Fibroblast of gingiva (primary cell): ENCODE results near the gene ANKRD6.

Experiments
- DNase-seq: peaks from one replicate; pipeline ENCODE4 v3.0.0-alpha.2; 2011; ENCODE audit warnings: low read depth

ANKRD6 gene

GRCh38 chr6:89413006-89413400 lies 19.9 kb upstream of the ANKRD6 start:
- DNase-seq, result no peak

DNA sequence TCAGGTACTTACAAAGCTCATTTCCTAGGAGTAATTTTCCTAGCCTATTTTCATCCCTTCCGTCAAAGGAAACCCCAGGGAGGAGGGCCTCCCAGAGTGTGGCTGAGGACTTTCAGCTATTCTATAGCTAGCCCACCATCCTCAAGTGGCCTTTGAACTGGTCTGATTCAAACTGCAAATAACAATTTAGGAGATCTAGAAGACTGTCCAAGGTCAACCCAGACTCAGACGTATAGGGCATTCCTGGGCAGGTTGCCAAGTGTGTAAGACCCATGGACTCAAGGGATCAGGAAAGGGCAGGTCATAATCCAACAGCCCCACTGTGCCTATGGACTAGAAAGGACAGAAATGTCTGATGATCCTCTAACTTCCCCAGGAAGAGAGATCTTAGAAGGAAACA lies 18.7 kb upstream of the ANKRD6 start:
- no peak for DNase-seq

- DNase-seq, result no peak
Measured at GRCh38 chr6:89415185-89415584, 17.8 kb upstream of the ANKRD6 start.

- no peak for DNase-seq
Measured at GRCh38 chr6:89416796-89417195, 16.2 kb upstream of the ANKRD6 start.

- no peak for DNase-seq
Measured at GRCh38 chr6:89430201-89430962, 2.6 kb upstream of the ANKRD6 start.

DNA sequence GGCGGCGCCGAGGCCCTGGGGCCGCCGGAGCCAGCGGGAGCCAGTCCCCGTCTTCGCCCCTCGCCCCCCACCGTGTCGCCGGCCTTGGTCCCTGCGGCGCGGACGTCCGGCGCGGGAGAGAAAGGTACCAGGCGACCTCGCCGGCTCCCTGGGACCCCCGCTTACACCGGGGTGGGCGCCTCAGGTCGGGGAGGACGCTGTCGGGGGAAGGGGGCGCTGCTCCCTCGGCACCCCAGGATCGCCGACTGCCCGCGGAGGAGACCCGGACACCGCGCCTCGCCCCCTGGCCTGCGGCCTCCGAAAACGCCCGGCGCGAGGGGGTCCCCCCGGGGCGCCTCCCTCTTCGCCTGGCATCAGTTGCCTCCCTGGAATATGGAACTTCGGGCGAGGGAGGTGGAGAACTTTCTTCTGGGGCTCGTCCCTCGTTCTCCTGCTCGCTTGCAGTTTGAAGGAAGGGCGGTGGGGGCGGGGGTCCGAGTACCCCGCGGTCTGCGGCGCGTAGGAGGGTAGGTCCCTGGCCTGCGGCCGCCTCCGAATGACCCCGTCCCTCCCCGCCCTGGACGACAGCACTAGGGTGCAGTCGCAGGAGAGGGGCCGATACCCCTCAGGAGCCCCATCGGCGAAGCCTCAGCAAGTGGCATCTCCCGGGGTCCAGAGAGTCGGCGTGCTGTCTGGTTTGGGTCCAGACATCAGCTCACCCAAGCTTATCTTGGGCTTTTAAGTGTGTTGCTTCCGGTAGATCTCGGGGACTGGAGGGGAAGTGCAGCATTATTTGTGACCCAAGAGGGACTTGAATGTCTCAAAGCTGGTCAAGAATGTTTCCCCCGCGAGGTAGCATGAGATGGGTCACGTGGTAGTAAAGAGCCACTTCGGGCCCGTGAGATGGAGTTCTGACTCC lies 549 bp downstream of the ANKRD6 start:
- DNase-seq, result no peak

GRCh38 chr6:89434150-89434499 lies 1.2 kb downstream of the ANKRD6 start:
- no peak for DNase-seq

DNA sequence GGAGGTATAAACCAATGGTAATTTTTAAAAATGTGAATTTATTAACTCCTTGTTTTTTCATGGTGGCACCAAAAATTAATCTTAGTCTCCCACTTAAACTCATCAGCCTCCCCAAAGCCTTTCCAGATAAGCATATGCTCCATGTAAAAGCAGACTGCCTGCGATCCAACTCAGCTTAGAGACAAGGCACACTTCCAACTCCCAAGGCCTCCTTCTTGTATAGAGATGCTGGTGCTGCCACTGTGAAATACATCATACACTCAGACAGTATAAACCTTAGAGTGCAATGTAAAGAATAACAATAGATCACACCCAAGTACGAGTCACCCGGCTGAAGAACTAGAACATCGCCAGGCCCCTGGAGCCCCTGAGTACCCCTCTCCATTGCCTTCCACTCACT lies 2.0 kb downstream of the ANKRD6 start:
- no peak for DNase-seq

GRCh38 chr6:89436226-89436625 lies 3.3 kb downstream of the ANKRD6 start:
- no peak for DNase-seq

DNA sequence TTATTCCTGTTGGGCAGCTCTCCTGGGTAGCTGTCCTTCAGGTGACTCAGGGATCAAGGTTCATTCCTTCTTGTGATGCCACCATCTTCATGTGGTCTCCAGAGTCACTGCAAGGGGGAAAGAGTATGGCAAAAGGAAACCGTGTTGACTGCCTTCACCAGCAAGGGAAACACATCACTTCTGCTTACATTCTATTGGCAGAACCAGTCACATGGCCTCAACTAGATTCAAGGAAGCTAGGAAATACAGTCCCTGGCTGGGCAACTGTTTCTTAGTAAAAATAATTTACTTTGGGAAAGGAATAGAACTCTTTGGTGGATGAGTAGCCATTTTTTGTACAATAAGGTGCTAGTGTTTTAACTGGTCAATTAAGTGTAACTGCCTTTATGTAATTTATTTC lies 5.3 kb downstream of the ANKRD6 start:
- DNase-seq, result no peak

DNA sequence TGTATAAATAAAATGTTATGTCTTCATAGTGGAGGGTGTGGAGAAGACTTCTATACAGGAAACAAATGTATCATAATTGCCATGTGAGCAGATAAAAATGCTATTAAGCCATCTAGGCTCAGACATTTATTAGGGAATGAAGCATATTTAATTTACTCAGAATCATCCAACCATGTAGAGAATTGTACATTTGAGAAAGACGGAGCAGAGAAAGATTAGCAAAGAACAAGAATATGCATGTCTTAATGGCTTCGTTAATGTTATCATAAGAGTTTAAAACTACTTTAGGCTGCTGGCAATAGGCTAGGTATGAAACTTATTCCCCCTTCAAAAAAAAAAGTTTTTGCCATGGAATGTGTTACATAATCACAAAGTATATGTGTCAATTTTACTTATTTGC lies 6.1 kb downstream of the ANKRD6 start:
- no peak for DNase-seq

GRCh38 chr6:89440200-89440599 lies 7.2 kb downstream of the ANKRD6 start:
- DNase-seq, result no peak

DNA sequence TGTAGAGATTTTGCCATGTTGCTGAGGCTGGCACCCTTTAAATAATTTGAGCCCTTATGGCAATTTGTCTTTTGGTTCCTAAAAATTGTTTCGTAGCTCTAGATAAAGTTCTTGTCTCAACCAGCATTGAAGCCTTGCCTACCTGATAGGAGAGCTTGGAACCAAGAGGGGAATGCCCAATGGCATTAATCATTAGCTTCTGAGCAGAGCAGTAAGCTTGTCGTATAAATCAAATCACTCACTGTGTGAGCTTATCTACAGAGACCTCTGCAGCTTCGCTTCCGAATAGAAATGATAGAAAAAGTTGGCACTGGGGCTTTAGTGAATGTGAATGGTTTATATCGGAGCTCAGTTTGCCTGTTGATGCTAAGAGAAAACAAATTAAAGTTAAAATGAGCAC lies 10.7 kb downstream of the ANKRD6 start:
- DNase-seq, result no peak

DNA sequence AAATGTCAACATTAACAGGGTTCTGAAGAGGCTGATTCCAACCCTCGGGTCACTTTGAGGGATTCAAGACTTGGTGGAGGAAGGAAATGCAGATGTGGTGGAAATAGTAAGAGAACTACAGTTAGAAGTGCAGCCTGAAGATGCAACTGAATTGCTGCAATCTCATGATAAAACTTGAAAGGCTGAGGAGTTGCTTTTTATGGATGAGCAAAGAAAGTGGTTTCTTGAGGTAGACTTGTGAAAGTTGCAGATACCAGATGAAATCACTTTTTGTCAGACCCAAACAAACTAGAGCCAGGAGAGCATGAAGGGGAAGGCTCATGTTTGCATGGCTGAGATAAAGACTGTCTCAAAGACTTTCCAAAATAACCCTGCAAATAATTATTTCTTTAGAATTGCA lies 16.2 kb downstream of the ANKRD6 start:
- DNase-seq, result no peak

- DNase-seq, result no peak
Measured at GRCh38 chr6:89452281-89452680, 19.3 kb downstream of the ANKRD6 start.

GRCh38 chr6:89454300-89454699 lies 21.3 kb downstream of the ANKRD6 start:
- DNase-seq, result no peak

DNA sequence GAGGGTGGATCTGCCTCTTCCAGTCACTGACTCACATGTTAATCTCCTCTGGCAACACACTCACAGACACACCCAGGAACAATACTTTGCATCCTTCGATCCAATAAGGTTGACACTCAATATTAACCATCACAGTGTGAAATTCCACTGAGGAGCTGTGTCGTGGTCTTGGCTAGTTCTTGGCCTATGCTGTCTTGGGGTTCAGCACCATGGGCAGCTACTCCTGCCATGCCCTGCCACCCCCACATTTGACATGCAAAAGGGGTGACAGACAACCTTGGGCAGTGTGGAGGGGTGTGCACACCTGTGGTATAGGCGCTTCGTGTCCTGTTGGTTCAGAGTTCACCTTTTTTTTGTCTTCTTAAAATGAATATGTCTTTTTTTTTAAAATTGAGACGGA lies 25.8 kb downstream of the ANKRD6 start:
- DNase-seq, result no peak

DNA sequence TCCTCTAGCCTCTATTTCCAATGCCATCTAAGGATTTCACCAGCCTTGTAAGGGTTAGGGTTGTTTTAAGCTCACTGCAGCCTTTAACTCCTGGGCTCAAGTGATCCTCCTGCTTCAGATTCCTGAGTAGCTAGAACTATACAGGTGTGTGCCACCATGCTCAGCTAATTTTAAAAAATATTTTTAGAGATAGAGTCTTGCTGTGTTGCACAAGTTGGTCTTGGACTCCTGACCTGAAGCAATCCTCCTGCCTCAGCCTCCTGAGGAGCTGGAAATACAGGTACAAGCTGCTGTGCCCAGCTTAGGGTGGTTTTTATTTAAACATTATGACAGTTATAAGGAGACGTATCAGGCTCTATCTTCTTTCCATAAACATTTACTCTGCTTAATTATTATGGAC lies 26.5 kb downstream of the ANKRD6 start:
- DNase-seq, result no peak

GRCh38 chr6:89460713-89461112 lies 27.8 kb downstream of the ANKRD6 start:
- DNase-seq, result no peak

DNA sequence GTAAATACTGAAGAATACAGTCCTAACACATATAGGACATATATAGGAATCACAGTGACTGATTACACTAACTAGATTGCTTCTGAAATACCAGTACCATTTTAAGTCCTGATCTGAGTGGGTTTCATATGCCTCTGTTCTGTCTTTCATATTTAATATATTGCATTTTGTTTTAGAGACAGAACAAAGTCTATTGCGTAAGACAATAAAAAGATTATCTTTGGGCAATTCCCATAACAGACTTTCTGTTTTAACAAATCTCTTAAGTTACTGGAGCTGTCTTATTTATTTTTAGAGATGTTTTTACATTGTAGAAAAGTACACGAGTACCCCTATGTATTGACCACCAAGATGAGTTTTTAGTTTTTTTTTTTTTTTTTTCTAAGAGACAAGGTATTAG lies 29.6 kb downstream of the ANKRD6 start:
- DNase-seq, result no peak

GRCh38 chr6:89464295-89464694 lies 31.3 kb downstream of the ANKRD6 start:
- no peak for DNase-seq

DNA sequence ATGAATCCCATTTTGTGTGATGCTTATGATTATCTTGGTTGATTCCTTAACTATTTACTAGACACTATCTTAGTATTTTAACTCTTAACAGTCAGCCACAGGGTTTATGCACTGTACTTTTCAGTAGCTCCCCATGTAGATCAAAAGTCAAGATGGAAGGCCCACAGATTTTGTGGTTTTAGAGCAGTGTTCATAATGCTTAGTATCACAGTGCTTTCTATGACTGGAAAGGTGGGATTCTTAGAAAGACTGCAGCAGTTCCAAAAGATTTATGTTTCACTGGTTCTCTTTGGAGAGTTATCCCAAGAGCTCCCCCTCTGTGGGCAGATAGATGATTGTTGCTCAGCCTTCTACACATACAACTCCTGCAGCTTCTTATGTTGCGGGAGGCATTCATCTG lies 34.5 kb downstream of the ANKRD6 start:
- no peak for DNase-seq

- no peak for DNase-seq
Measured at GRCh38 chr6:89468998-89469397, 36.0 kb downstream of the ANKRD6 start.
